Rectal smooth muscle tissue (tissue), 1 donor: ENCODE results near the gene PLPP1.

Experiments used
- H3K27ac ChIP-seq: one replicate; pipeline ENCODE4 v1.7.0; 2013; ENCODE audit warnings: low read depth, low read length, inconsistent platforms
- H3K27me3 ChIP-seq: one replicate; pipeline ENCODE4 v1.7.0; 2013; ENCODE audit warnings: low read length; ENCODE audit not compliant: control insufficient read depth, insufficient read depth
- H3K36me3 ChIP-seq: one replicate; pipeline ENCODE4 v1.7.0; 2013; ENCODE audit warnings: low read length; ENCODE audit not compliant: control insufficient read depth, insufficient read depth
- H3K4me1 ChIP-seq: one replicate; pipeline ENCODE4 v1.7.0; 2013; ENCODE audit warnings: low read length; ENCODE audit not compliant: control insufficient read depth, insufficient read depth
- H3K4me3 ChIP-seq: one replicate; pipeline ENCODE4 v1.7.0; 2013; ENCODE audit warnings: low read length
- H3K9ac ChIP-seq: one replicate; pipeline ENCODE4 v1.7.0; 2013; ENCODE audit warnings: low read length

PLPP1 gene

DNA sequence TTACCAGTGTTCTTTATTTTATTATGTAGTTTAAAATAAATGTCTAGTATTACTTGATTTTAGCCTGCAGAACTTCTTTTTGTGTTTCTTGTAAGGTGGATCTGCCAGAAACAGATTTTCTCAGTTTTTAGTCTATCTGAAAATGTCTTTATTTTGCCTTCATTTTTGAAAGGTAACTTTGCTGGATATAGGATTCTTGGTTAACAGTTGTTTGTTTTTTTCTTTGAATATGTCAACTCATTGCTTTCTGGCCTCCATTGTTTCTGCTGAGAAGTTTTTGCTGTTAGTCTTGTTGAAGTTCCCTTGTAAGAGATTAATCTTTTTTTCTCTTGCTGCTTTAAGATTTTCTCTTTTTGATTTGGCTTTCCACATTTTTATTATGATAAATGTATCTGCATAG is 151.5 kb downstream of the PLPP1 start:
- Histone ChIP-seq H3K9ac (no peak overlapping the region), H3K27ac (no peak overlapping the region), H3K36me3 (peaks cover 11% of the 10 kb centered on the region), H3K4me3 (no peak overlapping the region), H3K4me1 (no peaks in the 10 kb centered on the region), H3K27me3 (no peaks in the 10 kb centered on the region)

DNA sequence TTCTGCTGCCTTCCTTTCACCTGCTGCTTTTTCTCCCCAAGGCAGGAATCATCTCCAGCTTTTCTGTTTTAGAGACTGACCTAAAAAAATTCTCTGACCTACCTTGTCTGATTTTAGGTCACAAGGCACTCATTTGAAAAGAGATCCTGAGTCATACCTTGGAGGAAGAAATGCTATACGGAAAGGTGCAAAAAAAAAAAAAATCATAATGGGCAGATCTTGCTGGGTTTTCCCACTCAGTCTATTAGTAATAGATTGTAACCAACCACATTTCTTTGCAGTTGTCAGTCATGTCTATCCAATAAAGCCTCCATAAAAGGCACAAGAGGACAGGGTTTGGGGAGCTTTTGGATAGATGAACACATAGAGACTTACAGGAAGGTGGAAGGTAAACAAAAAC is 157.0 kb downstream of the PLPP1 start:
- no peak overlapping the region for H3K27ac ChIP-seq
- no peak overlapping the region for H3K9ac ChIP-seq
- no peak overlapping the region for H3K4me3 ChIP-seq
- H3K36me3 ChIP-seq = peaks cover 10% of the 10 kb centered on the region
- no peaks in the 10 kb centered on the region for H3K27me3 ChIP-seq
- no peaks in the 10 kb centered on the region for H3K4me1 ChIP-seq
